K562 (cell line): ENCODE data around the gene GGCT. TPM values are rescaled to one million over a fixed set of nuclear protein-coding genes. Genes with fewer than 3 reads are reported as not detected.

Source experiments
- C11orf30 ChIP-seq: fragments of 450-650 bp; IDR thresholded peaks from 2 replicates; pipeline ENCODE4 v1.6.1; 2016; ENCODE audit warnings: low read depth, mild to moderate bottlenecking
- CCAR2 ChIP-seq: fragments of 200-400 bp; formaldehyde crosslinking; IDR thresholded peaks from 2 replicates; pipeline ENCODE4 v1.6.1; 2017; ENCODE audit warnings: mild to moderate bottlenecking, low read depth, low read length
- CXXC5 ChIP-seq: fragments of 250-450 bp; sonication (Bioruptor Pico); IDR thresholded peaks from 2 replicates; pipeline ENCODE4 v1.8.0; 2022; ENCODE audit warnings: inconsistent platforms, mild to moderate bottlenecking, moderate library complexity
- FOXA1 ChIP-seq: fragments of 450-650 bp; IDR thresholded peaks from 2 replicates; pipeline ENCODE4 v1.6.1; 2016; ENCODE audit warnings: mild to moderate bottlenecking, borderline replicate concordance
- GTF2B ChIP-seq: IDR thresholded peaks from 2 replicates; pipeline ENCODE4 v1.6.1; 2011; ENCODE audit not compliant: insufficient read length; ENCODE audit errors: extremely low read depth
- GTF2F1 ChIP-seq: IDR thresholded peaks from 2 replicates; pipeline ENCODE4 v1.6.1; 2011; ENCODE audit warnings: low read depth, low read length, improper control_type of control experiment
- HNRNPK ChIP-seq: fragments of 200-400 bp; formaldehyde crosslinking; IDR thresholded peaks from one replicate; pipeline ENCODE4 v1.6.1; 2018; ENCODE audit warnings: mild to moderate bottlenecking, low read depth, low read length; ENCODE audit not compliant: poor library complexity, severe bottlenecking
- HSF4 ChIP-seq: fragments of 250-450 bp; sonication (Bioruptor Pico); IDR thresholded peaks from 2 replicates; pipeline ENCODE4 v2.1.2; 2022; ENCODE audit warnings: mild to moderate bottlenecking, moderate library complexity, borderline replicate concordance
- JUN ChIP-seq, 2 experiments: sonication (generic) in 1 of 2; formaldehyde crosslinking in 1 of 2; IDR thresholded peaks; 2 replicates each; pipeline versions ENCODE4 v1.6.1 to v1.8.0; 2012 to 2022; ENCODE audit warnings: borderline replicate concordance in 2 of 2, mild to moderate bottlenecking in 2 of 2, improper control_type of control experiment in 1 of 2, low read depth in 1 of 2, low read length in 1 of 2, missing genetic modification reagents in 1 of 2
- PCBP1 ChIP-seq: fragments of 200-400 bp; formaldehyde crosslinking; IDR thresholded peaks from 2 replicates; pipeline ENCODE4 v1.6.1; 2018; ENCODE audit warnings: mild to moderate bottlenecking, low read depth, low read length; ENCODE audit not compliant: poor library complexity, severe bottlenecking
- PCBP2 ChIP-seq: fragments of 200-400 bp; formaldehyde crosslinking; IDR thresholded peaks from 2 replicates; pipeline ENCODE4 v1.6.1; 2018; ENCODE audit warnings: low read length, low read depth, mild to moderate bottlenecking, moderate library complexity; ENCODE audit not compliant: poor library complexity, severe bottlenecking
- PHB2 ChIP-seq: fragments of 450-650 bp; IDR thresholded peaks from 2 replicates; pipeline ENCODE4 v1.6.1; 2017; ENCODE audit warnings: low read depth
- POLR3G ChIP-seq: IDR thresholded peaks from 2 replicates; pipeline ENCODE4 v1.6.1; 2011; ENCODE audit not compliant: insufficient read length, insufficient replicate concordance; ENCODE audit errors: extremely low read depth
- RCOR1 ChIP-seq, 2 experiments: IDR thresholded peaks; 2 replicates each; pipeline ENCODE4 v1.6.1; 2012; ENCODE audit warnings: low read depth in 2 of 2, low read length in 2 of 2, borderline replicate concordance in 1 of 2, improper control_type of control experiment in 1 of 2
- SNRNP70 ChIP-seq: fragments of 200-400 bp; formaldehyde crosslinking; optimal IDR thresholded peaks from 2 replicates; pipeline ENCODE3; 2017; ENCODE audit warnings: low read depth, low read length
- TBP ChIP-seq: optimal IDR thresholded peaks from 2 replicates; pipeline ENCODE3; 2011; ENCODE audit warnings: low read depth, low read length, improper control_type of control experiment
- TSC22D4 ChIP-seq: fragments of 450-650 bp; IDR thresholded peaks from 2 replicates; pipeline ENCODE4 v1.6.1; 2016; ENCODE audit warnings: missing genetic modification characterization, missing biosample characterization, control low read depth
- U2AF2 ChIP-seq: fragments of 200-400 bp; formaldehyde crosslinking; optimal IDR thresholded peaks from 2 replicates; pipeline ENCODE3; 2017; ENCODE audit warnings: low read depth, mild to moderate bottlenecking, low read length
- ZNF134 ChIP-seq: fragments of 250-450 bp; sonication (Bioruptor Pico); conservative IDR thresholded peaks from 2 replicates; pipeline ENCODE4 v1.4.0; 2020
- ZNF165 ChIP-seq: fragments of 250-450 bp; sonication (Bioruptor Pico); IDR thresholded peaks from 2 replicates; pipeline ENCODE4 v1.4.0; 2020; ENCODE audit warnings: borderline replicate concordance
- ZNF24 ChIP-seq: fragments of 450-650 bp; IDR thresholded peaks from 2 replicates; pipeline ENCODE4 v1.6.1; 2016
- ZNF274 ChIP-seq: IDR thresholded peaks from 2 replicates; pipeline ENCODE4 v1.6.1; 2011; ENCODE audit warnings: low read depth, mild to moderate bottlenecking, low read length, moderate library complexity, borderline replicate concordance
- ZNF668 ChIP-seq: fragments of 250-450 bp; sonication (Bioruptor Pico); IDR thresholded peaks from 2 replicates; pipeline ENCODE4 v1.8.0; 2022; ENCODE audit warnings: mild to moderate bottlenecking, inconsistent platforms
- ZNF699 ChIP-seq: fragments of 250-450 bp; sonication (Bioruptor Pico); IDR thresholded peaks from 2 replicates; pipeline ENCODE4 v1.8.0; 2021; ENCODE audit warnings: mild to moderate bottlenecking, moderate library complexity; ENCODE audit not compliant: insufficient replicate concordance
- ZNF79 ChIP-seq: fragments of 250-450 bp; sonication (Bioruptor Pico); IDR thresholded peaks from 2 replicates; pipeline ENCODE4 v1.4.0; 2020; ENCODE audit warnings: low read depth, mild to moderate bottlenecking, moderate library complexity
- ZSCAN32 ChIP-seq: fragments of 450-650 bp; formaldehyde crosslinking; IDR thresholded peaks from 2 replicates; pipeline ENCODE4 v1.4.0; 2020; ENCODE audit warnings: mild to moderate bottlenecking, moderate library complexity
- polyA plus RNA-seq, 8 experiments: library from polyadenylated mRNA; depleted of rRNA in 4 of 8; stranded (reverse) in 5 of 8; unstranded in 3 of 8; fragments of >200 nt; fragmentation: Nextera tagmentation in 2 of 8; fragmentation: Illumina TruSeq in 1 of 8; extraction: Ambion mirVana in 2 of 8; extraction: Trizol in 1 of 8; gene quantifications; 2 replicates each; pipeline versions ENCODE4 v1.2.1 to v1.2.3, GENCODE V29; 2011 to 2014; ENCODE audit warnings: inconsistent platforms in 1 of 8, missing spikeins in 1 of 8
- total RNA-seq, 7 experiments: library from RNA; depleted of rRNA in 6 of 7; stranded (reverse); fragments of >200 nt in 6 of 7; fragmentation: Illumina TruSeq in 2 of 7; extraction: Trizol in 2 of 7; gene quantifications; 2 replicates each; pipeline versions ENCODE4 v1.2.1 to v1.2.3, GENCODE V29; 2011 to 2021; ENCODE audit warnings: low replicate concordance in 1 of 7
- TF ChIP-seq, protein P1 (sequence below): fragments of 250-450 bp; sonication (Bioruptor Pico); IDR thresholded peaks from 2 replicates; pipeline ENCODE4 v1.8.0; 2022; ENCODE audit warnings: moderate library complexity, mild to moderate bottlenecking, inconsistent platforms
- TF ChIP-seq, protein P2 (sequence below): sonication (generic); formaldehyde crosslinking; IDR thresholded peaks from 2 replicates; pipeline ENCODE4 v1.8.0; 2022; ENCODE audit warnings: missing genetic modification reagents, mild to moderate bottlenecking, borderline replicate concordance

The GGCT gene
- total and polyA plus RNA-seq, 9 of the 15 experiments (the other 6 are each of a cell fraction or from before 2014, with no cell fraction given): 79.0 to 349 (median 136) TPM

DNA sequence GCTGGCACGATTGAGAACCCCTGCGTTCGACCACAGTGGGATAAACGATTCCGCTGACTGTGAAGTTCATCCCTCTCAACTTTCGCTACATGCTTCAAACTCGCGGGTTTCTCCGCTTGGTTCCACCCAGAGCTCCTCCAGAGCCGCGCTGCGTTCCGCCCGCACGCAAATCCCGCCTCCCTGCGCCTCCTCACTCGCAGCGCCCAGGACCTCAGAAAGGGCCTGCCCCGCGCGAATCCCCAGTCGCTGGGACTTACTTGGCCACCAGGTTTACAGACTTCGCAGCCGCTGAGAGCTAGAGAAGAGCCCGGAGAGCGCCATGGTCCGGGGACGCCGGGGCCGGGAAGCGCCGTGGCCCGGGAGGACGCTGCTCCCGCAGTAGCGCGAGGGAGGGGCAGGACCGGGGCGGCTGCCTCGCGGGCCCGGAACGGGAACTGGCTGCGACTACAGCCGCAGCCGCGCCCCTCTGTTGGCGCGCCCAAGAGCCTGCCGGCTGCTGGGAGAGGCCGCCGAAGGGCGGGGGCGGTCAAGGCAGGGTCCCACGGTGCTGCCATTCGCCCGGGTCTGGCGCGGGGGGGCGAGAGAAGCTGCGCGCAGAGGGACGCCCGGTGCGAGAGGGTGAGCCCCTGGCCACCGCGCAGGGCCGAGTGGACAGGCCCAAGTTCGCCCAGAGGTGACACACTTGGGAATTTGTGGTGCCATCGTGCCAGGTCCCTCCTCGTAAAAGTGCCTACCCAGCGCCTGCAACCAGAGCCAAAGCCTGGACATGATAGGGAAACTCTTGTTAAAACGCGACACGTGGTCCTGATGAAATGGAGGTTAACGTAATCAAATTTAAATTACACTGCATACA, 26.1 kb downstream of the GGCT start, which contains the start of gene NOD1 (continued):
- TF ChIP-seq, protein P1, sequence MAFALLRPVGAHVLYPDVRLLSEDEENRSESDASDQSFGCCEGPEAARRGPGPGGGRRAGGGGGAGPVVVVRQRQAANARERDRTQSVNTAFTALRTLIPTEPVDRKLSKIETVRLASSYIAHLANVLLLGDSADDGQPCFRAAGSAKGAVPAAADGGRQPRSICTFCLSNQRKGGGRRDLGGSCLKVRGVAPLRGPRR (CRISPR knock-in tag): no peak
- TF ChIP-seq PHB2: no peak
- TF ChIP-seq SNRNP70: no peak
- no peak for TF ChIP-seq ZNF699 (CRISPR knock-in tag)
- TF ChIP-seq, protein P2, sequence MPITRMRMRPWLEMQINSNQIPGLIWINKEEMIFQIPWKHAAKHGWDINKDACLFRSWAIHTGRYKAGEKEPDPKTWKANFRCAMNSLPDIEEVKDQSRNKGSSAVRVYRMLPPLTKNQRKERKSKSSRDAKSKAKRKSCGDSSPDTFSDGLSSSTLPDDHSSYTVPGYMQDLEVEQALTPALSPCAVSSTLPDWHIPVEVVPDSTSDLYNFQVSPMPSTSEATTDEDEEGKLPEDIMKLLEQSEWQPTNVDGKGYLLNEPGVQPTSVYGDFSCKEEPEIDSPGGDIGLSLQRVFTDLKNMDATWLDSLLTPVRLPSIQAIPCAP: no peak
- peak; percentile 42 for TF ChIP-seq TBP
- TF ChIP-seq ZNF24: no peak
- TF ChIP-seq U2AF2: no peak
- no peak; the same call in 1 of the 2 replicates for TF ChIP-seq JUN (IDR thresholded peaks at IDR 0.05; ENCODE audit: borderline replicate concordance, low read depth, low read length)
- no peak for TF ChIP-seq JUN (CRISPR knock-in tag; IDR thresholded peaks at IDR 0.05; ENCODE audit: borderline replicate concordance)
- TF ChIP-seq POLR3G: no peak
- TF ChIP-seq GTF2F1: no peak
- no peak for TF ChIP-seq HNRNPK
- no peak for TF ChIP-seq ZNF79 (CRISPR knock-in tag)
- no peak for TF ChIP-seq C11orf30
- TF ChIP-seq ZSCAN32 (CRISPR knock-in tag): no peak
- no peak for TF ChIP-seq ZNF668
- TF ChIP-seq PCBP1: no peak
- no peak for TF ChIP-seq ZNF274
- peak; percentile 93 for TF ChIP-seq CXXC5
- TF ChIP-seq FOXA1: no peak
- no peak for TF ChIP-seq GTF2B
- TF ChIP-seq RCOR1 (IDR thresholded peaks at IDR 0.05; ENCODE audit: borderline replicate concordance in 1 of 2, low read depth in 2 of 2, low read length in 2 of 2): 0 out of 4 replicates have a peak, but pooled peaks of 1 of the 2 experiments have one; percentile 4
- TF ChIP-seq TSC22D4: no peak
- no peak for TF ChIP-seq ZNF134 (CRISPR knock-in tag)
- TF ChIP-seq ZNF165 (CRISPR knock-in tag): no peak
- no peak for TF ChIP-seq CCAR2
- TF ChIP-seq HSF4 (CRISPR knock-in tag): no peak
- no peak for TF ChIP-seq PCBP2
